Calu3 (cell line): ENCODE data around the gene ERVV-1. TPM values are rescaled to one million over a fixed set of nuclear protein-coding genes. Genes with fewer than 3 reads are reported as not detected.
"Not testable (repeated sequence)": the region's sequence is repeated elsewhere in the genome, so short reads cannot be mapped to it uniquely, and the experiment has no call there.

Experiments used
- Bru-seq: library from RNA; stranded (reverse); fragments of 400-500 nt; gene quantifications from one replicate; lab custom pipeline; 2021; lab: Mats Ljungman, UMichigan
- BruChase-seq, 2 experiments: library from RNA; stranded (reverse); fragments of 400-500 nt; gene quantifications; one replicate each; lab custom pipeline; 2021; lab: Mats Ljungman, UMichigan
- BruUV-seq: library from RNA; stranded (reverse); fragments of 400-500 nt; replicated peaks from 2 replicates; lab custom pipeline; 2021; lab: Mats Ljungman, UMichigan
- CTCF ChIA-PET: fragments of 300-600 bp; sonication (Branson Sonifier 250); formaldehyde crosslinking; loops from one replicate; lab custom pipeline; 2022; ENCODE audit warnings: antibody characterized with exemption; lab: Charles Lee
- DNase-seq: peaks from one replicate; pipeline ENCODE4 v3.0.0; 2022
- H3K27ac Mint-ChIP-seq: one replicate; pipeline ENCODE4 v1.8.0; 2022; ENCODE audit warnings: mixed read lengths; ENCODE audit not compliant: unreplicated experiment
- H3K27me3 Mint-ChIP-seq: one replicate; pipeline ENCODE4 v1.8.0; 2022; ENCODE audit warnings: mixed read lengths; ENCODE audit not compliant: unreplicated experiment
- H3K36me3 Mint-ChIP-seq: one replicate; pipeline ENCODE4 v1.8.0; 2022; ENCODE audit warnings: mild to moderate bottlenecking, moderate library complexity, mixed read lengths; ENCODE audit not compliant: insufficient read depth, unreplicated experiment
- H3K4me1 Mint-ChIP-seq: one replicate; pipeline ENCODE4 v1.8.0; 2022; ENCODE audit warnings: mild to moderate bottlenecking, low read depth, mixed read lengths; ENCODE audit not compliant: unreplicated experiment
- H3K4me3 Mint-ChIP-seq: one replicate; pipeline ENCODE4 v1.8.0; 2022; ENCODE audit warnings: mild to moderate bottlenecking, low read depth, moderate library complexity, mixed read lengths; ENCODE audit not compliant: unreplicated experiment
- H3K9me3 Mint-ChIP-seq: one replicate; pipeline ENCODE4 v1.8.0; 2022; ENCODE audit warnings: low read depth, mixed read lengths; ENCODE audit not compliant: unreplicated experiment
- CTCF ChIP-seq: fragments of 200-600 bp; IDR thresholded peaks from one replicate; pipeline ENCODE4 v1.8.0; 2022; ENCODE audit warnings: antibody characterized with exemption; ENCODE audit not compliant: unreplicated experiment
- intact Hi-C: fragments of 100-400 bp; cut with micrococcal nuclease; formaldehyde crosslinking; loops from one replicate; pipeline ENCODE4 v1.10.0; 2022; ENCODE audit not compliant: unreplicated experiment
- long read RNA-seq: library from polyadenylated mRNA; stranded (forward); transcript quantifications from one replicate; pipeline ENCODE4 v2.0.0, GENCODE V29; 2022
- total RNA-seq: library from RNA; stranded (reverse); gene quantifications from 2 replicates; pipeline ENCODE4 v1.2.3, GENCODE V29; 2022

Gene ERVV-1
- total RNA-seq = not detected in 2 replicates
- not detected for Bru-seq, nascent RNA
- not detected for BruChase-seq, experiment 1, labeled RNA remaining after a 6-hour chase
- BruChase-seq, experiment 2, labeled RNA remaining after a 2-hour chase = not detected
- long read RNA-seq = 0 reads

- no peak for DNase-seq
- no peak for TF ChIP-seq CTCF
- CTCF ChIA-PET = no interaction called here
- H3K9me3 Mint-ChIP-seq = peaks cover 18% of the 10 kb centered on the region
- H3K4me3 Mint-ChIP-seq = no peak within 1 kb of the TSS
- H3K36me3 Mint-ChIP-seq = no peaks in the 10 kb centered on the region
- no peak within 1 kb of the TSS for H3K27ac Mint-ChIP-seq
- no peaks in the 10 kb centered on the region for H3K27me3 Mint-ChIP-seq
- no peaks in the 10 kb centered on the region for H3K4me1 Mint-ChIP-seq
- intact Hi-C loops = no loop called here
- BruUV-seq = no TSS peak
Measured at GRCh38 chr19:53013621-53014020, at the start of gene ERVV-1. Gene ERVV-1 (plus strand): TSS chr19:53013921. CDS start chr19:53014091, 170 bp downstream.

GRCh38 chr19:52967772-52968171, 45.9 kb upstream of the ERVV-1 start:
- BruUV-seq = no TSS peak
- H3K27me3 Mint-ChIP-seq = no peaks in the 10 kb centered on the region
- H3K4me3 Mint-ChIP-seq = no peak overlapping the region
- H3K36me3 Mint-ChIP-seq = peaks cover 7% of the 10 kb centered on the region
- TF ChIP-seq CTCF = no peak
- H3K27ac Mint-ChIP-seq = no peak overlapping the region
- peaks cover 14% of the 10 kb centered on the region for H3K9me3 Mint-ChIP-seq
- CTCF ChIA-PET = no interaction called here
- intact Hi-C loops = no loop called here
- no peaks in the 10 kb centered on the region for H3K4me1 Mint-ChIP-seq
- DNase-seq = no peak

- no TSS peak for BruUV-seq
- Mint-ChIP-seq H3K27ac (no peak overlapping the region), H3K27me3 (no peaks in the 10 kb centered on the region), H3K4me3 (no peak overlapping the region), H3K9me3 (peaks cover 9% of the 10 kb centered on the region), H3K36me3 (no peaks in the 10 kb centered on the region), H3K4me1 (no peaks in the 10 kb centered on the region)
- CTCF ChIA-PET = no interaction called here
- intact Hi-C loops = no loop called here
- TF ChIP-seq CTCF = no peak
- no peak for DNase-seq
Measured at GRCh38 chr19:52981329-52981728, 32.4 kb upstream of the ERVV-1 start.

- DNase-seq, H3K27me3 Mint-ChIP-seq, H3K4me1 Mint-ChIP-seq, H3K36me3 Mint-ChIP-seq, BruUV-seq, H3K27ac Mint-ChIP-seq, H3K4me3 Mint-ChIP-seq, intact Hi-C loops: not testable (repeated sequence)
- CTCF ChIA-PET = interaction anchor here (0.7 kb wide), 1 partner anchor 40 kb away, joined by 4 read pairs; no protein-coding TSS in a partner anchor
- peaks cover 19% of the 10 kb centered on the region for H3K9me3 Mint-ChIP-seq
Measured at GRCh38 chr19:52983167-52983566, 30.6 kb upstream of the ERVV-1 start.

- peaks cover 6% of the 10 kb centered on the region for H3K36me3 Mint-ChIP-seq
- H3K9me3 Mint-ChIP-seq = peaks cover 17% of the 10 kb centered on the region
- H3K4me1 Mint-ChIP-seq = peaks cover 7% of the 10 kb centered on the region
- no TSS peak for BruUV-seq
- H3K4me3 Mint-ChIP-seq = no peak overlapping the region
- H3K27me3 Mint-ChIP-seq = no peaks in the 10 kb centered on the region
- TF ChIP-seq CTCF = no peak
- DNase-seq = no peak
- intact Hi-C loops = no loop called here
- CTCF ChIA-PET = no interaction called here
- no peak overlapping the region for H3K27ac Mint-ChIP-seq
Measured at GRCh38 chr19:52987221-52987620, 26.5 kb upstream of the ERVV-1 start.
